ENCODE data around the gene LRRC15.

DNA sequence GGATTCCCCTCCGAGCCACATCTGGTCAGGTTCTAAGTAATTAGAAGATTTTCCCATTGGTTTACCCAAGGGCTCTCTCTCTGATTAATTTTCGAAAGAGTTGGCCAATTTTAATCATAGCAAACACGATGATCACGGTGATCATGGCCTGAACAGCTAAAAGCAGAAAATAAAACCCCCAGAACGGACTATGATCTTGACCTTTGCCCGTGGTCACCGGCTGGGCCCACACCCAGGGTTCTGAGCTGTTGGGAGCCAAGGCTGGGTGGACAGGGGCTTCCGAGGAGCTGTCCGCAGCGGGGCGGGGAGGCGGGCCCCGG, 27.0 kb upstream of the LRRC15 start:
- TF ChIP-seq, protein P1, sequence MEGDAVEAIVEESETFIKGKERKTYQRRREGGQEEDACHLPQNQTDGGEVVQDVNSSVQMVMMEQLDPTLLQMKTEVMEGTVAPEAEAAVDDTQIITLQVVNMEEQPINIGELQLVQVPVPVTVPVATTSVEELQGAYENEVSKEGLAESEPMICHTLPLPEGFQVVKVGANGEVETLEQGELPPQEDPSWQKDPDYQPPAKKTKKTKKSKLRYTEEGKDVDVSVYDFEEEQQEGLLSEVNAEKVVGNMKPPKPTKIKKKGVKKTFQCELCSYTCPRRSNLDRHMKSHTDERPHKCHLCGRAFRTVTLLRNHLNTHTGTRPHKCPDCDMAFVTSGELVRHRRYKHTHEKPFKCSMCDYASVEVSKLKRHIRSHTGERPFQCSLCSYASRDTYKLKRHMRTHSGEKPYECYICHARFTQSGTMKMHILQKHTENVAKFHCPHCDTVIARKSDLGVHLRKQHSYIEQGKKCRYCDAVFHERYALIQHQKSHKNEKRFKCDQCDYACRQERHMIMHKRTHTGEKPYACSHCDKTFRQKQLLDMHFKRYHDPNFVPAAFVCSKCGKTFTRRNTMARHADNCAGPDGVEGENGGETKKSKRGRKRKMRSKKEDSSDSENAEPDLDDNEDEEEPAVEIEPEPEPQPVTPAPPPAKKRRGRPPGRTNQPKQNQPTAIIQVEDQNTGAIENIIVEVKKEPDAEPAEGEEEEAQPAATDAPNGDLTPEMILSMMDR (IDR thresholded peaks at IDR 0.05; ENCODE audit: poor library complexity): no peak
- TF ChIP-seq EZH2 (IDR thresholded peaks at IDR 0.05; ENCODE audit: borderline replicate concordance): no peak

Data from hepatocyte (in vitro differentiated cells).